Kidney (tissue), 14 donors: ENCODE data around the gene NUDT2. TPM values are rescaled to one million over a fixed set of nuclear protein-coding genes. Genes with fewer than 3 reads are reported as not detected.
"Not testable (repeated sequence)": the region's sequence is repeated elsewhere in the genome, so short reads cannot be mapped to it uniquely, and the experiment has no call there.

Experiments
- DNase-seq, 5 donors: peaks; one replicate each; pipeline ENCODE4 v3.0.0-alpha.2; 2013 to 2020
- FAIRE-seq: peaks from 2 replicates; lab custom pipeline; 2012; peaks lifted over from hg19 to GRCh38; lab: Jason Lieb, UNC
- H3K27ac ChIP-seq, 2 donors: one replicate each; pipeline ENCODE4 v1.7.0; 2013; ENCODE audit warnings: low read depth in 2 of 2, low read length in 2 of 2, inconsistent platforms in 1 of 2
- H3K27me3 ChIP-seq: one replicate; pipeline ENCODE4 v1.7.1; 2013; ENCODE audit warnings: low read length, inconsistent platforms; ENCODE audit not compliant: control insufficient read depth, insufficient read depth
- H3K36me3 ChIP-seq, 3 donors: one replicate each; pipeline versions ENCODE4 v1.7.0 to v1.7.1; 2013; ENCODE audit warnings: low read length in 3 of 3, control low read depth in 1 of 3, inconsistent platforms in 1 of 3; ENCODE audit not compliant: insufficient read depth in 3 of 3, control insufficient read depth in 2 of 3
- H3K4me1 ChIP-seq, 3 donors: one replicate each; pipeline versions ENCODE4 v1.7.0 to v1.7.1; 2013; ENCODE audit warnings: low read length in 3 of 3, inconsistent platforms in 1 of 3, low read depth in 1 of 3; ENCODE audit not compliant: control insufficient read depth in 2 of 3, insufficient read depth in 2 of 3
- H3K4me3 ChIP-seq, 3 donors: one replicate each; pipeline versions ENCODE4 v1.7.0 to v1.8.1; 2013; ENCODE audit warnings: low read length in 3 of 3, control low read depth in 1 of 3, inconsistent platforms in 1 of 3
- H3K9ac ChIP-seq, 3 donors: one replicate each; pipeline versions ENCODE4 v1.7.0 to v1.7.1; 2013; ENCODE audit warnings: low read length in 3 of 3, control low read depth in 1 of 3, inconsistent platforms in 1 of 3
- H3K9me3 ChIP-seq, 3 donors: one replicate each; pipeline versions ENCODE4 v1.7.0 to v1.7.1; 2013; ENCODE audit warnings: low read length in 3 of 3, control low read depth in 1 of 3, inconsistent platforms in 1 of 3; ENCODE audit not compliant: control insufficient read depth in 2 of 3, insufficient read depth in 1 of 3
- CTCF ChIP-seq: IDR thresholded peaks from 3 replicates; pipeline ENCODE4 v1.5.1; 2012; ENCODE audit warnings: mild to moderate bottlenecking, moderate library complexity, borderline replicate concordance; ENCODE audit not compliant: insufficient read depth; ENCODE audit errors: extremely low read depth
- intact Hi-C: fragments of 100-400 bp; cut with DNase I; formaldehyde crosslinking; loops from one replicate; pipeline ENCODE4 v1.11.1; 2022
- polyA plus RNA-seq: library from polyadenylated mRNA; stranded (reverse); fragments of 350-450 nt; fragmentation: Illumina TruSeq; extraction: RNeasy Lipid Tissue Mini Kit (QIAGEN cat#74804); gene quantifications from one replicate; pipeline ENCODE4 v1.2.3, GENCODE V29; 2014; ENCODE audit warnings: low read depth, low replicate concordance; ENCODE audit not compliant: insufficient read depth
- total RNA-seq: library from RNA; stranded (reverse); fragmentation: NEBNext Ultra II Directional; extraction: Animal tissue kit (Norgen Biotek cat#: 25700); gene quantifications from one replicate; pipeline ENCODE4 v1.2.1, GENCODE V29; 2021
- donor health status: control.
- donor health status: control.
- donor health status: control.
- donor health status: control.
- donor health status: control.
- donor health status: DM: yes; HTN: yes; CAD: no.
- donor health status: Normal renal cell carcinoma (clear cell type).

NUDT2 gene
- total and polyA plus RNA-seq, 2 donors from 2014 or later = 12.6 to 32.1 TPM

GRCh38 chr9:34334916-34335315, 5.5 kb downstream of the NUDT2 start:
- intact Hi-C loops = no loop called here
- Histone ChIP-seq H3K27me3 (no peaks in the 10 kb centered on the region), H3K27ac (no peak overlapping the region), H3K4me1 (peaks cover 0 to 4% (median 2%) of the 10 kb centered on the region in 3 donors), H3K36me3 (peaks cover 3 to 8% (median 7%) of the 10 kb centered on the region in 3 donors), H3K4me3 (no peak overlapping the region), H3K9me3 (no peaks in the 10 kb centered on the region), H3K9ac (no peak overlapping the region)
- TF ChIP-seq CTCF = no peak
- no peak for FAIRE-seq
- DNase-seq = no peak

DNA sequence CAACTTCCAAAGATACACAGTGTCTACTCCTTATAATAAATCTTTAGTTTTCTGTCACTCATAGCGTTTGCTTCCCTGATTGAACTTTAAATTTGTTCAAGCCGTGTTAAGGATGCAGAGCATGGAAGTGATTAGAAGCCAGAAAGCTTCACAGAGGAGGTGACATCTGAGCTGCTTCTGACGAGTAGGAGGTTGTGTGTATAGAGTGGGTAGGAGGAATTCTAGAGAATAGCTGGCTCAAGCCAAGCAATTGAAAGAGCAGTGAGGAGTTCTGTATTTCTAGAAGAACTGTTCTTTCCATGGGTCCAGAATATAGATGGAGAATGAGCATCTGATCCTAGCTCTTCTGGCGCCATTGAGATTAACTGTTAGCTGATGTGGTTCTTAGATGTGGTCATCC, 6.0 kb downstream of the NUDT2 start:
- H3K9ac ChIP-seq = no peak overlapping the region
- H3K9me3 ChIP-seq = no peaks in the 10 kb centered on the region
- FAIRE-seq (no peak), DNase-seq (no peak)
- TF ChIP-seq CTCF = no peak
- H3K4me1 ChIP-seq = peaks cover 0 to 4% (median 2%) of the 10 kb centered on the region in 3 donors
- H3K27ac ChIP-seq = no peak overlapping the region
- H3K27me3 ChIP-seq = no peaks in the 10 kb centered on the region
- intact Hi-C loops = no loop called here
- peaks cover 3 to 8% (median 7%) of the 10 kb centered on the region in 3 donors for H3K36me3 ChIP-seq
- H3K4me3 ChIP-seq = no peak overlapping the region

DNA sequence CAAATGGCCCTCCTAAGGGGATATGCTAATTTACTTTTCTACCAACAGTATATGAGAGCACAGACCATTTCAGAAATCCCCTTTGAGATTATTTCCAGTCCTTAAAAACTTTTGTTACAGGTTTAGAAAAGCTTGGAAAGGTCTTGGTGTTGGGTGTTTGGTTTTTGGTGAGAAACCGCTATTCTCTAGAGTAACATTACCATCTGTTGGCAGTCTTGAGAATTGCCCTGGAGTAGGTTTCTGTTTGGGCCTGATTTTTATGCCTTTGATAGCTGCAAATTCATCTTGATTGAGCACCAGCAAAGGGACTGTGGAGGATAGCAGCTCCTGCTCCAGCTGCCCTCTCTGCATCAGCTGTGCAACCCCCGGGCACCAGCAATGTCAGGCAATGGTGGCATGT, 8.0 kb downstream of the NUDT2 start:
- no peaks in the 10 kb centered on the region for H3K9me3 ChIP-seq
- no peak for TF ChIP-seq CTCF
- H3K27me3 ChIP-seq = no peaks in the 10 kb centered on the region
- FAIRE-seq (no peak), DNase-seq (no peak)
- no peak overlapping the region for H3K9ac ChIP-seq
- H3K4me3 ChIP-seq = no peak overlapping the region
- peaks cover 0 to 12% (median 10%) of the 10 kb centered on the region in 3 donors for H3K4me1 ChIP-seq
- peaks cover 3 to 8% (median 7%) of the 10 kb centered on the region in 3 donors for H3K36me3 ChIP-seq
- no peak overlapping the region for H3K27ac ChIP-seq
- intact Hi-C loops = no loop called here

GRCh38 chr9:34338079-34338478, 8.7 kb downstream of the NUDT2 start:
- H3K27me3 ChIP-seq, H3K4me3 ChIP-seq, H3K9me3 ChIP-seq, H3K27ac ChIP-seq, FAIRE-seq, intact Hi-C loops, H3K36me3 ChIP-seq, DNase-seq, H3K9ac ChIP-seq: not testable (repeated sequence)
- H3K4me1 ChIP-seq = peaks cover 0 to 17% (median 9%) of the 10 kb centered on the region in 3 donors
